ENCODE measurements around the gene RAPGEF6. TPM values are rescaled to one million over a fixed set of nuclear protein-coding genes. Genes with fewer than 3 reads are reported as not detected.

Gene RAPGEF6
- total RNA-seq, 1 experiment from 2014 or later = 27.6 TPM

DNA sequence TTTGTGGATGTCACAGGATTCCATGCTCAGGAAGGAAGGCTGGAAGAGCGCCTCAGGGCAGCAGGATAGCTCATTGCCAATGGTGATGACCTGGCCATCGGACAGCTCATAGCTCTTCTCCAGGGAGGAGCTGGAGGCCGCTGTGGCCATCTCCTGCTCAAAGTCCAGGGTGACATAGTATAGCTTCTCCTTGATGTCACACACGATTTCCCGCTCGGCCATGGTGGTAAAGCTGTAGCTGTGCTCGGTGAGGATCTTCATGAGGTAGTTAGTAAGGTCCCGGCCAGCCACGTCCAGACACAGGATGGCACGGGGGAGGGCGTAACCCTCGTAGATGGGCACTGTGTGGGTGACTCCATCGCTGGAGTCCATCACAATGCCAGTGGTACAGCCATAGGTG, 24.3 kb upstream of the RAPGEF6 start:
- Histone ChIP-seq H3K27ac (no peak overlapping the region), H3K9me3 (replicated peaks) (no peaks in the 10 kb centered on the region), H3K4me3 (no peak overlapping the region), H3K4me1 (no peaks in the 10 kb centered on the region), H3K27me3 (no peaks in the 10 kb centered on the region), H3K36me3 (peaks cover 22% of the 10 kb centered on the region)
- DNase-seq = no peak

DNA sequence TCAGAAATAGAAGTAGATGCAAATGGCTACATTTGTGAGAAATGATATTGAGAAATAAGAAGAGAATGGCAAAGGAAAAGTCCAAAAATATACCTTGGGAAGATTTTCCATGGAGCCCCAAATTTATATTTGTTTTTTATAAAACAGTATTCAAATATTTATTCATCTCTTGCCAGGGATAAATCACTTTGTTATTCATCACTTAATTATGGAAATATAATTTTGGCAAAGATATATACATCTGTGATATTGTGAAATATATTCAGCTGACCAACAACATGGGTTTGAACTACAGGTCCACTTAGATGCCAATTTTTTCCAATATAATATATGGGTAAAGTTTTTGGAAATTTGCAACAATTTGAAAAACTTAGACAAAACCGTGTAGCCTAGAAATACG, 19.7 kb upstream of the RAPGEF6 start:
- Histone ChIP-seq H3K27me3 (no peaks in the 10 kb centered on the region), H3K4me3 (no peak overlapping the region), H3K9me3 (replicated peaks) (no peaks in the 10 kb centered on the region), H3K4me1 (no peaks in the 10 kb centered on the region), H3K27ac (no peak overlapping the region), H3K36me3 (peaks cover 19% of the 10 kb centered on the region)
- no peak for DNase-seq

DNA sequence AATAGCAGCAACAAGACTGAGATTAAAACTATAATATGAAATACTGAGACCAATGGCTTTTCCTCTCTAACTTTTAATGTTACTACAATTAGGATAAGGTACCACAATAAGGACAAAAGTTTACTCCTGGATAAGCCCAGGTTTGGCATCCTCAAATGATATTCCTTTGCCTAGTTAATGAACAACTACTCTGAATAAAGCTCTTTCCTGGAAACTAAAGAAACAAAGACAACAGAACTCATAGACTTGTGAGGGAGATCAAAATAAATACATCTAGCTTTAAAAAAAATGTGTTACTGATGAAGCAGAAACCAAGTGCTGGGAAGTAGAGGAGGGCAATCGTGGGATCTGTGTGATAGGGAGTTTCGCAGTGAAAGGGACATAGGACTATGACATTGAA, 19.3 kb upstream of the RAPGEF6 start:
- Histone ChIP-seq H3K36me3 (peaks cover 16% of the 10 kb centered on the region), H3K4me1 (no peaks in the 10 kb centered on the region), H3K27me3 (no peaks in the 10 kb centered on the region), H3K4me3 (no peak overlapping the region), H3K9me3 (replicated peaks) (no peaks in the 10 kb centered on the region), H3K27ac (no peak overlapping the region)
- DNase-seq = no peak

GRCh38 chr5:131649161-131649560, 14.1 kb upstream of the RAPGEF6 start:
- no peak for DNase-seq
- H3K27me3 ChIP-seq = no peaks in the 10 kb centered on the region
- peaks cover 24% of the 10 kb centered on the region for H3K36me3 ChIP-seq
- H3K4me3 ChIP-seq = no peak overlapping the region
- no peaks in the 10 kb centered on the region for H3K9me3 ChIP-seq (replicated peaks)
- H3K4me1 ChIP-seq = no peaks in the 10 kb centered on the region
- no peak overlapping the region for H3K27ac ChIP-seq

DNA sequence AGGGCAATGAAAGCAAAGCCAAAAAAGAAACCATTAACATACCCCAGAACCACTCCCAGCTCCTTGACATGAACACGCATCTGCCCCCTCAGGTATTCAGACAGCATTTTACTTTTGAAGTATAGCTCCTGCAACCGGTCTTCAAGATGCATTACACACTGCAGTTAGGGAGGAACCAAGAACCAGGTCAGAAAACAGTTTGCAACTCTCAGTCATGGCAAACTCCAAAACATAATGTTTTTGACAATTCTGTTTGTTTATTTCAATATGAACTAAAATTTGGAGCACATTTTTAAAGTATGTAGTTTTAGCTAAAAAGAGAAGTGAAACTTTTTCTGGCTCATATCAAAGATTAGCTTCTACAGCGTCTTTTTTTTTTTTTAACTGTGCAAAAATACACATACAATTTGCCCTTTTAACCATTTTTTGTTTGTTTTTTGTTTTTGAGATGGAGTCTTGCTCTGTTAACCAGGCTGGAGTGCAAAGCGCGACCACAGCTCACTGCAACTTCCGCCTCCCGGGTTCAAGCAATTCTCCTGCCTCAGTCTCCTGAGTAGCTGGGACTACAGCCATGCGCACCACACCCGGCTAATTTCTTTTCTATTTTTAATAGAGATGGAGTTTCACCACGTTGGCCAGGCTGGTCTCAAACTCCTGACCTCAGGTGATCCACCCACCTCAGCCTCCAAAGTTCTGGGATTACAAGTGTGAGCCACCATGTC, 12.2 kb upstream of the RAPGEF6 start:
- no peaks in the 10 kb centered on the region for H3K27me3 ChIP-seq
- no peak overlapping the region for H3K4me3 ChIP-seq
- DNase-seq = no peak
- H3K27ac ChIP-seq = no peak overlapping the region
- H3K9me3 ChIP-seq (replicated peaks) = no peaks in the 10 kb centered on the region
- H3K36me3 ChIP-seq = peaks cover 27% of the 10 kb centered on the region
- no peaks in the 10 kb centered on the region for H3K4me1 ChIP-seq

DNA sequence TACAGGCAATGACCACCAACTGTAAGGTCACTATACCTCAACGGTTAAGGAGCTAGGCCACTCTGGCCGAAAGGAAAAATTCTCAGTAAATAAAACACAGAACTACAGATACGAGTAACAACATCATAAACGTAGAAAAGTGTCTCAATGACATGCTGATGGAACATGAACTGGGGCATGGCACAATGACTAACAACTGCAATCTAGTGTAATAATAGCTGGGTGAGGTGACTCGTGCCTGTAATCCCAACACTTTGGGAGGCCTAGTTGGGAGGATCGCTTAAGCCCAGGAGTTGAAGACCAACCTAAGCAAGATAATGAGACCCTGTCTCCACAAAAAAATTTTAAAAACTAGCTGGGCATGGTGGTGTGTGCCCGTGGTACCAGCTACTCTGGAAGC, 9.8 kb upstream of the RAPGEF6 start:
- H3K27ac ChIP-seq = no peak overlapping the region
- DNase-seq = no peak
- H3K4me1 ChIP-seq = no peaks in the 10 kb centered on the region
- no peaks in the 10 kb centered on the region for H3K9me3 ChIP-seq (replicated peaks)
- peaks cover 15% of the 10 kb centered on the region for H3K36me3 ChIP-seq
- no peaks in the 10 kb centered on the region for H3K27me3 ChIP-seq
- H3K4me3 ChIP-seq = no peak overlapping the region

DNA sequence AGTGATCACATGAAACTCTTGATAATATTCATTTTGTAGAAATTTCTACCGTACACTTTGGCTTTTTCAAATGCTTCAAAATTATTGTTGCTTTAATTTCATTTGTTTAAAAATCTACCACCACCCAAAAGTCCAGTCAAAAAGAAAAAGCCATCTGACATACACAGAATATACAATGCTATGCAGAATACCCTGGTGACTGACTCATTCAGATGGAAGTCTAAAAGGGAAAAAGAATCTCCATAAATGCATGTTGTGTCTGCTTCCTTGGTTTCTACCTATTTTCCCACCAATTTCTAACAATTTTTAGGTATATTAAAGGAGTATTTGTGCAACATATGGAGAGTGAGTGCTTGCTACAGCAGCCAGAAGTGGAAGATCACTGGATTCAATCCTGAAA, 9.3 kb upstream of the RAPGEF6 start:
- Histone ChIP-seq H3K27me3 (no peaks in the 10 kb centered on the region), H3K36me3 (peaks cover 15% of the 10 kb centered on the region), H3K27ac (no peak overlapping the region), H3K9me3 (replicated peaks) (no peaks in the 10 kb centered on the region), H3K4me1 (no peaks in the 10 kb centered on the region), H3K4me3 (no peak overlapping the region)
- DNase-seq = no peak

- Histone ChIP-seq H3K36me3 (peaks cover 6% of the 10 kb centered on the region), H3K27me3 (no peaks in the 10 kb centered on the region), H3K9me3 (replicated peaks) (no peaks in the 10 kb centered on the region), H3K4me3 (no peak overlapping the region), H3K27ac (no peak overlapping the region), H3K4me1 (0 out of 2 replicates have a peak, but pooled peaks cover 3% of the 10 kb centered on the region)
- DNase-seq = no peak
These were observed 6.5 kb upstream of the RAPGEF6 start for GRCh38 chr5:131641494-131641893.

DNA sequence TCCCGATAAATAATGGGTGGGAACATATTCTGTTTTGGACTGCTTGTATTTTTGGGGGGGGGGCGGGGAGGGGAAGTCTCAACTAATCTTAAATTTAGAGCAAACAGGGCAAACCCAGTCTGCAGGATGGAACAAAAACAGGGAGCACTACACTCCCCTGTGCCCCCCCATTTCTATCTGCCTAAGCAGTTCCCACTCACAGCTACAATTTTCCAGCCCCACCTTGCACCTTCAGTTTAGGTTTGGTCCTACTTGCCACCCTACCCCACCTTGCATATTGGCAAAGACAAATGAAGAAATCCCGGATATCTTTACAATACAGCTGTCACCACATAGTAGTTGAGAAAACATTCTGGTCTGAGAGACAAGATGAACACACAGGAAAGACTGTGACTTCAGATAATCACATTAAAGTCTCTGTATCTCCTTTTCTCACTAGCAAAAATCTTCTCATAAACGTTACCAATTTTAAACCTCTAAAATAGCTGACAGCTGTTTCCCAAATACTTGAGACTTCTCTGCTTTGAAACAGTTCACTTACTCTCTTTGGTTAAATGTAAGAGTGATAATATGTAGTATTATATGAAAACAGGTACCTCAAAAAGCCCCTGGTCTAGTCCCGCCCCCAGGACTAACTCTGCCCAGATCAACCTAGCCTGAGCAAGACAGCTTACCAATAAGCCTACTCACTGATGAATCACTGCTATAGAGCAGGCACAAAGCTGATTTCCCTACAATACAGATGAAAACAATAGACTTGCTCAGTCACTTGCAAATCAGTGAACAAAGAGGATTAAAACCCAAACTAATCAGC, 5.2 kb upstream of the RAPGEF6 start:
- Histone ChIP-seq H3K9me3 (replicated peaks) (no peaks in the 10 kb centered on the region), H3K27ac (no peak overlapping the region), H3K4me3 (no peak overlapping the region), H3K4me1 (0 out of 2 replicates have a peak, but pooled peaks cover 4% of the 10 kb centered on the region), H3K36me3 (peaks cover 5% of the 10 kb centered on the region; the same call in 1 of the 2 replicates), H3K27me3 (no peaks in the 10 kb centered on the region)
- no peak for DNase-seq

DNA sequence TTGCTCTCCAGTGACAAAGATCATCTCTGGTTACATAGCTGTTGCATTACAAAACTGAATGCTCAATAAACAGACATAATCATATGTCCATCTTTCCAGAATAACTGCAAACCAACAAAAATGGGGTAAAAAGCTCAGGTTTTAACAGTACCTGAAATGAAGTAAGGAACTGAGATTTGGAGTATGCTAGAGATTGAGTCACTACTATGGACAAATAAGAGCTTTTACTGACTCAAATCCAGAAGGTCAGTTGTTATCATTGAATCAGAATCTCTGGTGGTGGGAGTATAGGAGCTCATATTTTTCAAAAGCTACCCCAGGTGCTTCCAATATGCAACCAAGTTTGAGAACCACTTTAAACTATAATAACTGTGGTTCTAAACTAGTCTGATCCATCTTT, 4.1 kb upstream of the RAPGEF6 start:
- no peak for DNase-seq
- Histone ChIP-seq H3K4me1 (0 out of 2 replicates have a peak, but pooled peaks cover 4% of the 10 kb centered on the region), H3K27ac (no peak overlapping the region), H3K9me3 (replicated peaks) (no peaks in the 10 kb centered on the region), H3K36me3 (peaks cover 3% of the 10 kb centered on the region; the same call in 1 of the 2 replicates), H3K4me3 (no peak overlapping the region), H3K27me3 (no peaks in the 10 kb centered on the region)

DNA sequence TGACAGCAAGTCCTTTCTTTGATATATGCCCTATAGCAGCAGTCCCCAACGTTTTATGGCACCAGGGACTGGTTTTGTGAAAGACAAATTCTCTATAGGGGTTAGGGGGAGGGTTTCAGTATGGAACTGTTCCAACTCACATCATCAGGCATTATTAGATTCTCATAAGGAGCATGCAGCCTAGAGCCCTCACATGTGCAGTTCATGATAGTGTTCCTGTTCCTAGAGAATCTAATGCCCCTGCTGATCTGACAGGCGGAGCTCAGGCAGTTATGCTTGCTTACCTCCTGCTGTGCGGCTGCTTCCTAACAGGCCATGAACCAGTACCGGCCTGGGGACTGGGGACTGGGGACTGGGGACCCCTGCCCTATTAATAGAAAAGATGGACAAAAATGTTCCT, 2.7 kb upstream of the RAPGEF6 start:
- peak in 1 of 2 experiments; percentile 9 for DNase-seq
- H3K27ac ChIP-seq = no peak overlapping the region
- H3K36me3 ChIP-seq = no peaks in the 10 kb centered on the region; the same call in 1 of the 2 replicates
- no peak overlapping the region for H3K4me3 ChIP-seq
- H3K4me1 ChIP-seq = peaks cover 11% of the 10 kb centered on the region
- H3K27me3 ChIP-seq = no peaks in the 10 kb centered on the region
- H3K9me3 ChIP-seq (replicated peaks) = no peaks in the 10 kb centered on the region

DNA sequence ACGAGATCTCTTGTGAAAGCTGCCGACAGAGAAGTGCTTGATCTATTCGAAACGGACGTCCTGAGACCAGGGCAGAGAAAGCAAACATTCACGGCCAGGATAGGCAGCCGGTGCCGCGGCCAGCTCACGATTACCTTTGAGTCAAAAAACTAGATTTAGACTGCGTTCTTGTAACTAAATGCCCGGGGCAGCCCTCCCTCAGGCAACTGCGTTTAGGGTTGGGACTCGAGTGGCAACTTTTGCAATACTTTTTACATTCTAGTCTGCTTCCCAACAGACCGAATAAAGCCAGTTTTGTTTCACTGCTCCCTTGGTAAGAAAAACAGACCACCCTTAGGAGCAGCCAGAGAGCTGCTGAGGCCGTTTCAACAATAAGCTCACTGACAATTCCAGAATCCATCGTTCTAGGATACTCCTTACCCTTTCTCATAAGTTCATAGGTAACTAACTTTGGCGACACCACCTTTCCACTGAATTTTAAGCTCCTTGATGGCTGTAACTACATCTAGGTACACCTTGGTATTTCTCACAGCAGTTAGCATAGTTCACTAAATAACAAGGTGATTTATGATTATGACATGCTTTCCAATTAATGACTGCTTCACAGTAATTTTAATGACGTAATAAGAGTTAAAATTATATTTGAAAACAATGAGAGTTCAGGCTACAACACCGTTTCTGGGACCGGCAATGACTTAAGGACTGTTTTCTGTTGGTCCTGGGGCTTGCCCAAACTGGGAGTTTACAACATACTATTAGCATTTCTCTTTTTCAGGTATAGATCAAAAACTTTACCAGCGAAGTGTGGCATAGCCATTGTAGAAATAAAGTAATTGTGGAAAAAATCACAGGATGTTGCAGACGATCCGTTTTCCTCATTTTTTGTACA, 899 bp upstream of the RAPGEF6 start:
- Histone ChIP-seq H3K4me3 (peak overlapping the region; percentile 88), H3K9me3 (replicated peaks) (no peaks in the 10 kb centered on the region), H3K27me3 (no peaks in the 10 kb centered on the region), H3K4me1 (peaks cover 19% of the 10 kb centered on the region), H3K36me3 (no peaks in the 10 kb centered on the region; the same call in 1 of the 2 replicates), H3K27ac (peak overlapping the region; percentile 88)
- peak in 1 of 2 experiments; percentile 31 for DNase-seq

- DNase-seq = peak; percentile 80 to 84
- no peaks in the 10 kb centered on the region for H3K27me3 ChIP-seq
- peaks cover 26% of the 10 kb centered on the region for H3K4me1 ChIP-seq
- no peaks in the 10 kb centered on the region; the same call in 1 of the 2 replicates for H3K36me3 ChIP-seq
- peak overlapping the region; percentile 88 for H3K4me3 ChIP-seq
- no peaks in the 10 kb centered on the region for H3K9me3 ChIP-seq (replicated peaks)
- H3K27ac ChIP-seq = peak overlapping the region; percentile 88
These were observed 398 bp downstream of the RAPGEF6 start for GRCh38 chr5:131634666-131634995.

GRCh38 chr5:131634238-131634637, 791 bp downstream of the RAPGEF6 start:
- no peaks in the 10 kb centered on the region for H3K9me3 ChIP-seq (replicated peaks)
- peak overlapping the region; percentile 88 for H3K4me3 ChIP-seq
- H3K27me3 ChIP-seq = no peaks in the 10 kb centered on the region
- H3K36me3 ChIP-seq = no peaks in the 10 kb centered on the region; the same call in 1 of the 2 replicates
- peaks cover 26% of the 10 kb centered on the region for H3K4me1 ChIP-seq
- peak overlapping the region; percentile 88 for H3K27ac ChIP-seq
- DNase-seq = no peak

Measured in SJCRH30 (cell line).